Neural cell (in vitro differentiated cells): ENCODE results near the gene SS18. TPM values are rescaled to one million over a fixed set of nuclear protein-coding genes. Genes with fewer than 3 reads are reported as not detected.
"Not testable (repeated sequence)": the region's sequence is repeated elsewhere in the genome, so short reads cannot be mapped to it uniquely, and the experiment has no call there.

Experiments
- H2AFZ ChIP-seq: fragments of 200-600, 300-800 bp; sonication (generic), shearing (Covaris generic); 2 replicates; pipeline ENCODE4 v1.6.0; 2014; ENCODE audit warnings: low read depth, mild to moderate bottlenecking, antibody characterized with exemption, low read length, moderate library complexity
- H3F3A ChIP-seq: fragments of 200-600 bp; shearing (Covaris generic); 2 replicates; pipeline ENCODE4 v1.6.1; 2016; ENCODE audit warnings: mild to moderate bottlenecking, moderate library complexity, mixed read lengths, antibody characterized with exemption, low read length; ENCODE audit not compliant: insufficient read depth, poor library complexity, severe bottlenecking
- H3K27ac ChIP-seq: fragments of 200-600, 300-800 bp; sonication (generic), shearing (Covaris generic); 2 replicates; pipeline ENCODE4 v1.5.1; 2014; ENCODE audit warnings: mild to moderate bottlenecking, low read length, moderate library complexity
- H3K27me3 ChIP-seq: fragments of 300-800, 200-600 bp; sonication (generic), shearing (Covaris generic); 2 replicates; pipeline ENCODE4 v1.6.0; 2014; ENCODE audit warnings: mild to moderate bottlenecking, low read depth, low read length, moderate library complexity; ENCODE audit not compliant: insufficient read depth
- H3K36me3 ChIP-seq: fragments of 300-800, 200-600 bp; sonication (generic), shearing (Covaris generic); 2 replicates; pipeline ENCODE4 v1.5.1; 2014; ENCODE audit warnings: mild to moderate bottlenecking, antibody characterized with exemption, low read length, moderate library complexity; ENCODE audit not compliant: insufficient read depth
- H3K4me2 ChIP-seq: fragments of 300-800, 200-600 bp; sonication (generic), shearing (Covaris generic); 2 replicates; pipeline ENCODE4 v1.6.0; 2014; ENCODE audit warnings: mild to moderate bottlenecking, low read length
- H3K4me3 ChIP-seq: fragments of 300-800, 200-600 bp; sonication (generic), shearing (Covaris generic); 2 replicates; pipeline ENCODE4 v1.5.1; 2014; ENCODE audit warnings: mild to moderate bottlenecking, low read length, moderate library complexity
- H3K79me2 ChIP-seq: fragments of 200-600 bp; shearing (Covaris generic); replicated peaks from 2 replicates; pipeline ENCODE4 v1.6.0; 2014; ENCODE audit warnings: mild to moderate bottlenecking, low read length, moderate library complexity; ENCODE audit not compliant: insufficient read depth
- H3K9ac ChIP-seq: fragments of 300-800, 200-600 bp; sonication (generic), shearing (Covaris generic); 2 replicates; pipeline ENCODE4 v1.6.1; 2016; ENCODE audit warnings: mild to moderate bottlenecking, low read length, mixed read lengths
- H3K9me2 ChIP-seq: fragments of 200-600 bp; shearing (Covaris generic); 2 replicates; pipeline ENCODE4 v1.6.1; 2016; ENCODE audit warnings: mild to moderate bottlenecking, low read length, mixed read lengths; ENCODE audit not compliant: insufficient read depth
- H3K9me3 ChIP-seq: fragments of 200-600, 300-800 bp; sonication (generic), shearing (Covaris generic); 2 replicates; pipeline ENCODE4 v1.6.1; 2016; ENCODE audit warnings: mild to moderate bottlenecking, mixed run types, low read length, moderate library complexity, mixed read lengths
- H4K20me1 ChIP-seq: fragments of 200-600 bp; shearing (Covaris generic); 2 replicates; pipeline ENCODE4 v1.6.1; 2016; ENCODE audit warnings: mild to moderate bottlenecking, mixed run types; ENCODE audit not compliant: insufficient read depth
- EP300 ChIP-seq: fragments of 450-650 bp; conservative IDR thresholded peaks from 2 replicates; pipeline ENCODE4 v1.6.1; 2014; ENCODE audit warnings: antibody characterized with exemption, mild to moderate bottlenecking, moderate library complexity; ENCODE audit not compliant: poor library complexity, severe bottlenecking
- RAD21 ChIP-seq: fragments of 450-650 bp; conservative IDR thresholded peaks from 2 replicates; pipeline ENCODE4 v1.6.1; 2014; ENCODE audit warnings: antibody characterized with exemption, mild to moderate bottlenecking, moderate library complexity
- SMC3 ChIP-seq: fragments of 450-650 bp; conservative IDR thresholded peaks from 2 replicates; pipeline ENCODE4 v1.6.1; 2014; ENCODE audit warnings: antibody characterized with exemption, mild to moderate bottlenecking, moderate library complexity; ENCODE audit not compliant: poor library complexity
- polyA plus RNA-seq: library from polyadenylated mRNA; depleted of rRNA; stranded (reverse); fragments of >200 nt; gene quantifications from 2 replicates; pipeline ENCODE4 v1.2.3, GENCODE V29; 2014
- TF ChIP-seq, protein P1 (sequence below): fragments of 450-650 bp; IDR thresholded peaks from 2 replicates; pipeline ENCODE4 v1.5.1; 2014; ENCODE audit warnings: antibody characterized with exemption, mild to moderate bottlenecking, moderate library complexity; ENCODE audit not compliant: poor library complexity, severe bottlenecking

SS18 gene
- polyA plus RNA-seq, 1 donor from 2014 or later: 62.0 TPM

DNA sequence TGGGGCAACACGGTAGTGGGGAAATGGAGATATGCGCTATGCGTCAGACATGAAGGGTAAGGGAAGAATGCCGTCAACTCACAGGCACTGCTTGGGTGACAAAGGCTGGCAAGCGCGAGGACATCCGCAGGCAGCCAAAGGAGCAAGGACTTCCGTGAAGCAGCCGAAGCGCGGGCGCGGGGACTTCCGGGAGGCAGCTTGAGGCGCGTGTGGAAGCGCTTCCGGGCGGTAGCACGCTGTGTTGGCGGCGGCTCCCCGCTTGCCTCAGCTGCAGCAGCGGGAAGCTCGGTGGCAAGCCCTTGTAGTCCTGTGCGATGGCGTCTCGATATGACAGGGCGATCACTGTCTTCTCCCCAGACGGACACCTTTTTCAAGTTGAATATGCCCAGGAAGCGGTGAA, 43.2 kb upstream of the SS18 start, which contains the start of gene PSMA8 (continued):
- TF ChIP-seq, protein P1, sequence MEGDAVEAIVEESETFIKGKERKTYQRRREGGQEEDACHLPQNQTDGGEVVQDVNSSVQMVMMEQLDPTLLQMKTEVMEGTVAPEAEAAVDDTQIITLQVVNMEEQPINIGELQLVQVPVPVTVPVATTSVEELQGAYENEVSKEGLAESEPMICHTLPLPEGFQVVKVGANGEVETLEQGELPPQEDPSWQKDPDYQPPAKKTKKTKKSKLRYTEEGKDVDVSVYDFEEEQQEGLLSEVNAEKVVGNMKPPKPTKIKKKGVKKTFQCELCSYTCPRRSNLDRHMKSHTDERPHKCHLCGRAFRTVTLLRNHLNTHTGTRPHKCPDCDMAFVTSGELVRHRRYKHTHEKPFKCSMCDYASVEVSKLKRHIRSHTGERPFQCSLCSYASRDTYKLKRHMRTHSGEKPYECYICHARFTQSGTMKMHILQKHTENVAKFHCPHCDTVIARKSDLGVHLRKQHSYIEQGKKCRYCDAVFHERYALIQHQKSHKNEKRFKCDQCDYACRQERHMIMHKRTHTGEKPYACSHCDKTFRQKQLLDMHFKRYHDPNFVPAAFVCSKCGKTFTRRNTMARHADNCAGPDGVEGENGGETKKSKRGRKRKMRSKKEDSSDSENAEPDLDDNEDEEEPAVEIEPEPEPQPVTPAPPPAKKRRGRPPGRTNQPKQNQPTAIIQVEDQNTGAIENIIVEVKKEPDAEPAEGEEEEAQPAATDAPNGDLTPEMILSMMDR: no peak

DNA sequence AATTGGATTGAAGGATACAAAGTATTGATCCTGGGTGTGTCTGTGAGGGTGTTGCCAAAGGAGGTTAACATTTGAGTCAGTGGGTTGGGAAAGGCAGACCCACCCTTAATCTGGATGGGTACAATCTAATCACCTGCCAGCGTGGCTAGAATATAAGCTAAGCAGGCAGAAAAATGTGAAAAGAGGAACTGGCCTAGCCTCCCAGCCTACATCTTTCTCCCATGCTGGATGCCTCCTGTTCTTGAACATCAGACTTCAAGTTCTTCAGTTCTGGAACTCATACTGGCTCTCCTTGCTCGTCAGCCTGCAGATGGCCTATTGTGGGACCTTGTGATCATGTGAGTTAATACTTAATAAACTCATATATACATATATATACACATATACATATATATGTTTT, 37.8 kb upstream of the SS18 start:
- not testable (repeated sequence) for H4K20me1 ChIP-seq

DNA sequence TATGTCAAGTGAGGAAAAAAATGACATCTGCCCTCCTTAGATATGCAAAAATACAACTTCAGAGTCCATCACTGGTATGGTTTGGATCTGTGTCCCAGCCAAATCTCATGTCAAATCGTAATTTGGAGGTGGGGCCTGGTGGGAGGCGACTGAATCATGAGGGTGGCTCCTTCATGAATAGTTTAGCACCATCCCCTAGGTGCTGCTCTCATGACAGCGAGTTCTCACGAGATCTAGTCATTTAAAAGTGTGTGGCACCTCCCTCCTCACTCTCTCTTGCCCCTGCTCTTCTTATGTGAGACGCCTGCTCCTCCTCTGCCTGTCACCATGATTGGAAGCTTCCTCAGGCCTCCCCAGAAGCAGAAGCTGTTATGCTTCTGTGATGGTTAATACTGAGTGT, 37.4 kb upstream of the SS18 start:
- Histone ChIP-seq H3K9me3 (no peaks in the 10 kb centered on the region), H3F3A (no peaks in the 10 kb centered on the region), H3K79me2 (no peaks in the 10 kb centered on the region), H3K36me3 (no peaks in the 10 kb centered on the region), H3K4me2 (no peak overlapping the region), H3K9ac (no peak overlapping the region), H3K9me2 (no peaks in the 10 kb centered on the region), H3K4me3 (no peak overlapping the region), H4K20me1 (no peaks in the 10 kb centered on the region), H3K27me3 (no peaks in the 10 kb centered on the region), H2AFZ (no peak overlapping the region), H3K27ac (no peak overlapping the region)
- no peak for TF ChIP-seq EP300

More for the DNA sequence above, 37.8 kb upstream of the SS18 start:
- H2AFZ ChIP-seq, H3K27me3 ChIP-seq, H3K79me2 ChIP-seq, H3K9me3 ChIP-seq, H3K9ac ChIP-seq, H3K4me2 ChIP-seq, H3K9me2 ChIP-seq, H3K4me3 ChIP-seq, H3K27ac ChIP-seq, H3F3A ChIP-seq, H3K36me3 ChIP-seq: not testable (repeated sequence)

DNA sequence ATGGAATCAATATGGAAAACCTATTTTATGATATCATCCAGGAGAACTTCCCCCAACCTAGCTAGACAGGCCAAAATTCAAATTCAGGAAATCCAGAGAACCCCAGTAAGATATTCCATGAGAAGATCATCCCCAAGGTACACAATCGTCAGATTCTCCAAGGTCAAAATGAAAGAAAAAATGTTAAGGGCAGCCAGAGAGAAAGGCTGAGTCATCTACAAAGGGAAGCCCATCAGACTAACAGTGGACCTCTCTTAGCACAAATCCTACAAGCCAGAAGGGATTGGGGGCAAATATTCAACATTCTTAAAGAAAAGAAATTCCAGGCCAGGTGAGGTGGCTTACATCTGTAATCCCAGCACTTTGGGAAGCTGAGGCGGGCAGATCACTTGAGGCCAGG, 31.6 kb upstream of the SS18 start:
- H3K9ac ChIP-seq, H3K4me3 ChIP-seq, H3K9me3 ChIP-seq, H2AFZ ChIP-seq, H3F3A ChIP-seq, H3K4me2 ChIP-seq, H3K36me3 ChIP-seq, H4K20me1 ChIP-seq, H3K79me2 ChIP-seq, H3K27ac ChIP-seq, H3K9me2 ChIP-seq, H3K27me3 ChIP-seq: not testable (repeated sequence)

DNA sequence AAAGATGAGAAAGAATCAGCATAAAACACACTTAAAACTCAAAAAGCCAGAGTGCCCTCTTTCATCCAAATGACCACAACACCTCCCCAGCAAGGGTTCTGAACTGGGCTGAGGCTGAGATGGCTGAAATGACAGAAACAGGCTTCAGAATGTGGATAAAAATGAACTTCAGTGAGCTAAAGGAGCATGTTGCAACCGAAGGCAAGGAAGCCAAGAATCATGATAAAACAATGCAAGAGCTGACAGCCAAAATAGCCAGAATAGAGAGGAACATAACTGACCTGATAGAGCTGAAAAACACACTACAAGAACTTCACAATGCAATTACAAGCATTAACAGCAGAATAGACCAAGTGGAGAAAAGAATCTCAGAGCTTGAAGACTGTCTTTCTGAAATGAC, 31.1 kb upstream of the SS18 start:
- H4K20me1 ChIP-seq: no peaks in the 10 kb centered on the region
- no peaks in the 10 kb centered on the region for H3K9me2 ChIP-seq
- H3K27ac ChIP-seq: no peak overlapping the region
- no peaks in the 10 kb centered on the region for H3K27me3 ChIP-seq
- no peak overlapping the region for H3K9ac ChIP-seq
- no peak overlapping the region for H2AFZ ChIP-seq
- TF ChIP-seq RAD21 (no peak), SMC3 (no peak)
- TF ChIP-seq, protein P1: no peak
- H3K4me2 ChIP-seq: no peak overlapping the region
- H3K4me3 ChIP-seq: no peak overlapping the region
- H3F3A ChIP-seq: no peaks in the 10 kb centered on the region
- H3K36me3 ChIP-seq: no peaks in the 10 kb centered on the region
- H3K9me3 ChIP-seq: no peaks in the 10 kb centered on the region
- no peaks in the 10 kb centered on the region for H3K79me2 ChIP-seq
